Lower lobe of right lung (tissue), 2 donors: ENCODE results near the gene TMEM54. TPM values are rescaled to one million over a fixed set of nuclear protein-coding genes. Genes with fewer than 3 reads are reported as not detected.
"Not testable (repeated sequence)": the region's sequence is repeated elsewhere in the genome, so short reads cannot be mapped to it uniquely, and the experiment has no call there.

Experiments used
- ATAC-seq, 2 donors: fragments of 200-7000 bp; cut with Tn5 transposase; one replicate each; pipeline ENCODE4 v1.9.1; 2020 to 2022; ENCODE audit warnings: mild to moderate bottlenecking in 2 of 2, moderate library complexity in 2 of 2
- DNase-seq: peaks from one replicate; pipeline ENCODE4 v3.0.0-alpha.2; 2020
- H3K27ac ChIP-seq: fragments of 200-600 bp; one replicate; pipeline ENCODE4 v1.8.0; 2022
- H3K27me3 ChIP-seq: fragments of 200-600 bp; one replicate; pipeline ENCODE4 v1.8.0; 2022; ENCODE audit warnings: low read depth
- H3K36me3 ChIP-seq: fragments of 200-600 bp; one replicate; pipeline ENCODE4 v1.8.0; 2022; ENCODE audit warnings: mild to moderate bottlenecking
- H3K4me1 ChIP-seq: fragments of 200-600 bp; one replicate; pipeline ENCODE4 v1.8.0; 2022
- H3K4me3 ChIP-seq: fragments of 200-600 bp; one replicate; pipeline ENCODE4 v1.8.0; 2022; ENCODE audit warnings: mild to moderate bottlenecking
- H3K9me3 ChIP-seq: fragments of 200-600 bp; one replicate; pipeline ENCODE4 v1.8.0; 2022
- CTCF ChIP-seq: fragments of 200-600 bp; IDR thresholded peaks from one replicate; pipeline ENCODE4 v1.8.0; 2022; ENCODE audit warnings: antibody characterized with exemption, mild to moderate bottlenecking
- intact Hi-C: fragments of 100-400 bp; cut with DNase I; formaldehyde crosslinking; loops from one replicate; pipeline ENCODE4 v1.11.0; 2022
- total RNA-seq: library from RNA; stranded (reverse); fragmentation: NEBNext Ultra II Directional; extraction: Animal tissue kit (Norgen Biotek cat#: 25700); gene quantifications from one replicate; pipeline ENCODE4 v1.2.1, GENCODE V29; 2021
- donor health status: DM: no; HTN: yes; CAD: no; lungs with severe emphysema.

The TMEM54 gene
- total RNA-seq, 1 donor from 2014 or later, result 44.0 TPM

GRCh38 chr1:32907435-32907834, 6.2 kb upstream of the TMEM54 start:
- Histone ChIP-seq H3K36me3 (no peaks in the 10 kb centered on the region), H3K4me3 (no peak overlapping the region), H3K9me3 (no peaks in the 10 kb centered on the region), H3K27ac (no peak overlapping the region), H3K27me3 (no peaks in the 10 kb centered on the region), H3K4me1 (no peaks in the 10 kb centered on the region)
- ATAC-seq (no peak), DNase-seq (no peak)
- TF ChIP-seq CTCF, result no peak
- intact Hi-C loops, result no loop called here

GRCh38 chr1:32906654-32907053, 5.5 kb upstream of the TMEM54 start:
- Histone ChIP-seq H3K27me3 (peaks cover under 1% of the 10 kb centered on the region), H3K36me3 (no peaks in the 10 kb centered on the region), H3K4me1 (no peaks in the 10 kb centered on the region), H3K9me3 (no peaks in the 10 kb centered on the region), H3K4me3 (no peak overlapping the region), H3K27ac (no peak overlapping the region)
- no peak for TF ChIP-seq CTCF
- ATAC-seq (no peak), DNase-seq (no peak)
- intact Hi-C loops, result no loop called here

- H3K4me1 ChIP-seq, intact Hi-C loops, H3K4me3 ChIP-seq, DNase-seq, ATAC-seq, H3K36me3 ChIP-seq, H3K9me3 ChIP-seq, H3K27me3 ChIP-seq, H3K27ac ChIP-seq: not testable (repeated sequence)
Observed at GRCh38 chr1:32905588-32905987, 4.4 kb upstream of the TMEM54 start.

- Histone ChIP-seq H3K27me3 (peaks cover 14% of the 10 kb centered on the region), H3K4me3 (no peak overlapping the region), H3K9me3 (no peaks in the 10 kb centered on the region), H3K36me3 (no peaks in the 10 kb centered on the region), H3K4me1 (peaks cover 7% of the 10 kb centered on the region), H3K27ac (no peak overlapping the region)
- no peak for DNase-seq
- intact Hi-C loops, result no loop called here
- TF ChIP-seq CTCF, result no peak
- no peak for ATAC-seq
Observed at GRCh38 chr1:32904797-32905196, 3.6 kb upstream of the TMEM54 start.

GRCh38 chr1:32903991-32904785, 3.0 kb upstream of the TMEM54 start:
- DNase-seq, result no peak
- Histone ChIP-seq H3K4me1 (peaks cover 7% of the 10 kb centered on the region), H3K9me3 (no peaks in the 10 kb centered on the region), H3K27ac (no peak overlapping the region), H3K4me3 (no peak overlapping the region), H3K36me3 (no peaks in the 10 kb centered on the region), H3K27me3 (peaks cover 19% of the 10 kb centered on the region)
- TF ChIP-seq CTCF, result no peak
- intact Hi-C loops, result no loop called here
- no peak for ATAC-seq

- Histone ChIP-seq H3K4me3 (no peak overlapping the region), H3K36me3 (no peaks in the 10 kb centered on the region), H3K27ac (no peak overlapping the region), H3K9me3 (no peaks in the 10 kb centered on the region), H3K4me1 (peaks cover 7% of the 10 kb centered on the region), H3K27me3 (peaks cover 19% of the 10 kb centered on the region)
- intact Hi-C loops, result no loop called here
- ATAC-seq (no peak), DNase-seq (no peak)
- TF ChIP-seq CTCF, result no peak
Observed at GRCh38 chr1:32902535-32902920, 1.3 kb upstream of the TMEM54 start.
